ENCODE measurements around the gene ASPN.

GRCh38 chr9:92422611-92423338 is 59.5 kb downstream of the ASPN start:
- TF ChIP-seq FOXM1 (IDR thresholded peaks at IDR 0.05; ENCODE audit: borderline replicate concordance): no peak
- TF ChIP-seq SP1 (IDR thresholded peaks at IDR 0.05): no peak
